Left hindlimb (tissue), 1 donor: ENCODE measurements around the gene FAM228B.
"Not testable (repeated sequence)": the region's sequence is repeated elsewhere in the genome, so short reads cannot be mapped to it uniquely, and the experiment has no call there.

Source experiments
- DNase-seq: peaks from one replicate; pipeline ENCODE4 v3.0.0-alpha.2; 2018

FAM228B gene

GRCh38 chr2:24104110-24104650 is 19.1 kb upstream of the FAM228B start:
- DNase-seq, result no peak

DNA sequence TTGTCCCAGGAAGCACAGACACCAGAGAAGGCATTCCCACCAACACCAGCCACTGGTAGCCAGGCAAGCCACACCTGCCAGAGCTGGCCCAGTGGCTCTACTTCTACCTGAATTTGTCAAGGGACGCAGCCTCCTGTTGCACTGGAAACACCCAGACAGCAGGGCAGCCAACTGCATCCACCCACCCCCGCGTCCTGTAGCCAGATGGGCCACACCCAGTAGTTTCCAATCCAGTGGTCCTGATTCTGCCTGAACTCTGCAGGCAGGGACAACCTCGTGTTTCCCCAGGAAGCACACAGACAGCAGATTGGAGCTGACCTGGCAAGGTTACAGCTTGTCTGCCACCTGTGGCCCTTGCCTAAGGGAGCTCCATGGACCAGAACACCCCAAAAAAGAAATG is 18.4 kb upstream of the FAM228B start:
- DNase-seq, result no peak

- no peak for DNase-seq
Observed at GRCh38 chr2:24105816-24106215, 17.5 kb upstream of the FAM228B start.

GRCh38 chr2:24106786-24107185 is 16.5 kb upstream of the FAM228B start:
- DNase-seq, result no peak

DNA sequence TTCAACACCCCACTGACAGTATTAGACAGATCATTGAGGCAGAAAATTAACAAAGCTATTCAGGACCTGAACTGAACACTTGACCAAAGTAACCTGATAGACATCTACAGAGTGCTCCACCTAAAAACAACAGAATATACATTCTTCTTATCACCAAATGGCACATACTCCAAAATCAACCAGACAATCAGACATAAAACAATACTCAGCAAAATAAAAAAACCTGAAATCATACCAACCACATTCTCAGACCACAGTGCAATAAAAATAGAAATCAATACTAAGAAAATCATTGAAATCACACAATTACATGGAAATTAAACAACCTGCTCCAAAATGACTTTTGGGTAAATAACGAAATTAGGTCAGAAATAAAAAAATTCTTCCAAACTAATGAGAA is 15.9 kb upstream of the FAM228B start:
- DNase-seq, result no peak

GRCh38 chr2:24109431-24109830 is 13.8 kb upstream of the FAM228B start:
- not testable (repeated sequence) for DNase-seq

GRCh38 chr2:24110660-24111303 is 12.5 kb upstream of the FAM228B start:
- DNase-seq, result no peak

- no peak for DNase-seq
Observed at GRCh38 chr2:24111407-24111901, 11.8 kb upstream of the FAM228B start.

DNA sequence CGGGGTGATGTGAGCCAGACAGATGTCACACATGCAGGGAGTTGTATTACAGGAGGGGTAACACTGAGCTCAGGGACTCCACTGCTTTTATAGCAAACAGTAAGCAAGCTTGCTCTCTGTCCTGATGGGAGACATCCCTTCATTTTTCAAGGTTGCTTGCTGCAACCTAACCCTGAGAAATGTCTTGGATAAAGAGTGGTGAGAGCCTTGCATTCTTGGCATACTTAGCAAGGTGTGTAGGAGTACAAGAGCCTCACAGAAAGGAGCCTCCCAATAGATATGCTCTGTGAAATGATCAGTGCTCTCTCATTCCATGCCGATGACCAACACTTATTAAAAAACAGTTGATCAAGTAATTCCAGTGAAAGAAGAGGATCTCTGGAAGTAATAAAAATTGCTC is 8.2 kb upstream of the FAM228B start:
- DNase-seq, result no peak

- DNase-seq, result no peak
Observed at GRCh38 chr2:24117902-24118301, 5.4 kb upstream of the FAM228B start.

GRCh38 chr2:24121066-24121465 is 2.2 kb upstream of the FAM228B start:
- peak; percentile 81 for DNase-seq

- DNase-seq, result peak; percentile 82
Observed at GRCh38 chr2:24121469-24121868, 1.8 kb upstream of the FAM228B start.

DNA sequence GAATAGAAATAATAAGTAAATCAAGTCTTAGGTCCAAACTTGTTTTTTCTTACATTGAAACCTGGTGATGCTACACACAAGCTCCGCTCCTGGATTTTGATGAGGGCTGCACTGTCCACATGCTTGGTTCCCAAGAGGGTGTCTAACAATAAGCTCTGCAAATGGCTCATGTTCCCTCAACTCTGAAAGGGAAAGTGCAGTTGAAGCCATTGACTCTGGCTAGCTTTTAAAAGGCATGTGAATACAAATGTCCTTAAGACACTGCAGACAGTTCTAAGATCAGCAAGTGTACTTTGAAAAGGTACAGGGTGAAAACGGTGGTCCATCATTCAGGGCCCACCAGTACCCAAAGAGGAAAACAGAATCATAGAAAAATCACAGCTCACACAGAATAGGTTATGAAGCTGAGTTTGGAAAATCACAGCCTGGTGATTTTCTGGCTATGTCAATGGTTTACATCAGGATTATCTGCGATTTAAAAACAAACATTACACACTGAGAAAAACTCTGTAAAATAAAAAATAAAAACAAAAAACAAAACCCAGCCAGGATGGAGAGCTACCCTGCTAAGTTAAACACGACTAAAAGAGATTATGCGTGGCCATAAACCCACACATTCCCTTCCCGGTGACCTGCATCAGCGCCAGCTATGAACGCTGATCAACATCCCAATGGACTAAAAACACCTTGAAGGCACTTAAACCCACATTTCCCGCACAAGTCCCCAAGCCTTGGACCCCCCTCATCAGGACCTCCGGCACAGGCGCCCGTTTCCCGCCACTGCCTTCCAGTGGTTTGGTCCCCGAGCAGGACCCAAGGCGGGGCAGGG is 689 bp upstream of the FAM228B start:
- no peak for DNase-seq

GRCh38 chr2:24123922-24124580 is 782 bp downstream of the FAM228B start:
- no peak for DNase-seq

- no peak for DNase-seq
Observed at GRCh38 chr2:24125956-24126355, 2.7 kb downstream of the FAM228B start.

DNA sequence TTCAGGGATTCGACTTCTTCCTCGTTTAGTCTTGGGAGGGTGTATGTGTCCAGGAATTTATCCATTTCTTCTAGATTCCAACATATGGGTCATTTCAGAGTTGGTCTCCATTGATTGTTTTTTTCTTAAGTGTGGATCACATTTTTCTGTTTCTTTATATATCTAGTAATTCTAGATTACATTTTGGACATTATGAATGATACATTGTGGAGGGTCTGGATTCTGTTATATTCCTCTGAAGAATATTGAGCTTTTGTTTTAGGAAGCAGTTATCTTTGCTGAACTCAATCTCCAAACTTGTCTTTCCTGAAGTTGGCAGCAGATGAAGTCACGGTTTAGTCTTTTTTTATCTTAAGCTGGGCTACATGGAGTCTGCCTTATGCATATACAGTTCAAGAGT is 9.3 kb downstream of the FAM228B start:
- DNase-seq, result no peak

- DNase-seq, result not testable (repeated sequence)
Observed at GRCh38 chr2:24140305-24140704, 17.0 kb downstream of the FAM228B start.

DNA sequence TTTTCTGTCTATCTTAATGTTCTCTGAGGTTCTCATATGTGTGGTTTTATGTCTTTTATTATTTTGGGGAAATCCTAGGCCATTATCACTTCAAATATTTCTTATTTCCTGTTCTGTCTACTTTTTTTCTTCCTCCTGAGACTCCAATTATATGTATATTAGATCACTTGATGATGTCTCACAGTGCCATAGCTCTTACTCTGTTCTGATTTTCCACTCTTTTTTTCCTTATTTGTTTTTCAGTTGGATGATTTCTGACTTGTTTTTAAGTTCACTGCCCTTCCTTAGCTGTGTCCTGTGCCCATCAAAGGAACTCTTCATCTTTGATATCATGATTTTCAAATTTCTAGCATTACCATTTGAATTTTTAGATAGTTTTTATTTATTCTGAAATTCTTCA is 24.1 kb downstream of the FAM228B start:
- DNase-seq, result no peak

DNA sequence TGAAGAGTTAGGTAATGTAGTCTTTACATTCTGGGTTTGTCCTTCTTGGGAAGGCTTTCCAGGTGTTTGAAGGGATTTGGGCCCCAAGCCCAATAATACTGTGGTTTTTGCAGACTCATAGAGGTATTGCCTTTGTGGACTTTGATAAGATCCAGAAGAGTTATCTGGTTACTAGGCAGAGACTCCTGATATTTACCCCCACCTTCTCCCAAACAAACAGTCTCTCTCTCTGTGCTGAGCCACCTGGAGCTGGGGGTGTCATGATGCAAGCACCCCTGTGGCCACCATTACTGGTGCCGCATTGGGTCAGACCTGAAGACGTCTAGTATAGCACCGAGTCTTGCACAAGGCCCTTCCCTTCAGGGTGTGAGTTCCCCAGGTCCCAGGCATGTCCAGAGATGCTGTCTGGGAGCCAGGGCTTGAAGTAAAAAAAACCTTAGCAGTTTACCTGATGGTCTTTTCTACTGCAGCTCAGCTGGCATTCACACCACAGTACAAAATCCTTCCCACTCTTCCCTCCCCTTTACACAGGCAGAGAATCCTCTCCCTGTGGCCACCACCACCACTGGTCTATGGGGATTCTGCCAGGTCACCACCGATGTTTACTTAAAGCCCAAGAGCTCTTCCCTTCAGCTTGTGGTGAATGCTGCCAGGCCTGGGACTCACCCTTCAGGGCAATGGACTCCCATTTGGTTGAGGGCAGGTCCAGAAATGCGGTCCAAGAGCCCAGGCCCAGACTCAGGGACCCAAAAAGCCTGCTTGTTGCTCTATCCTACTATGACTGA is 29.3 kb downstream of the FAM228B start:
- no peak for DNase-seq

DNA sequence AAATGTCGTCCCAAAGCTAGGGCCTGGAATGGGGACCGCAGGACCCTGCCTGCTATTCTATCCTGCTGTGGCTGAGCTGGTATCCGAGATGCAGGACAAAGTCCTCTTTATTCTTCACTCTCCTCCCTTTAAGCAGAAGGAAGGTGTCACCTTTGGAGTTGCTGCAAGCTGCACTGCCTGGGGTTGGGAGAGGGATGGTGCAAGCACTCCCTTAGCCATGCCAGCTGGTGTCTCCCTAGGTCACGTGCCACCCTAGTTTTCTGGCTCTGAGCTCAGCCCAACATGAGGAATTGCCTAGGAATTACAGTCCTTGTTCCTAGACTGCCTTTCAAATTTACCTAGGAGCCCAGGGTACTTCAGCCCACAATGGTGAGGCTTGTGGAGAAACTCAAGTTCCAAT is 30.2 kb downstream of the FAM228B start:
- DNase-seq, result no peak

- no peak for DNase-seq
Observed at GRCh38 chr2:24158131-24158530, 34.9 kb downstream of the FAM228B start.

GRCh38 chr2:24159708-24160107 is 36.4 kb downstream of the FAM228B start:
- DNase-seq, result no peak

DNA sequence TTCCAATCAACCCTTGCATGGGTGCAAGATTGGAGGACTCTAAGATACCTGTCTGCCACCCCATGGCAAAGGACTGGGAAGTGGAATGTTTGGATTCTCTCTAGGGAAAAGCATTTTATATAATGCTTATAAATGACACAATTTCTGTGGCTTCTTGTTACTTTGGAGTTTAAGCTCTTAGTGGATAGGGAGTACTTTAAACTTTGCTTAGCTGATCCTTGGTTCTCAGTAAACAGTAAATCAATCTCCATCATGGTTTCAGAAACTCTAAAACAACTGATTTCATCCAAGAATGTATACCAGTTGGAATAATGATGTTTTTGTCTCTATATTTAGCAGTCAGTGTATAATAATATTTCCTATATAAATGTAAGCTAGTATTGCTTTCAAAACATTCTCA is 37.5 kb downstream of the FAM228B start:
- DNase-seq, result no peak
